Bronchial epithelial cell (primary cell): ENCODE data around the gene FGFR3. TPM values are rescaled to one million over a fixed set of nuclear protein-coding genes. Genes with fewer than 3 reads are reported as not detected.
"Not testable (repeated sequence)": the region's sequence is repeated elsewhere in the genome, so short reads cannot be mapped to it uniquely, and the experiment has no call there.

ENCODE experiments used
- DNase-seq: peaks from one replicate; pipeline ENCODE4 v3.0.0-alpha.2; 2010; ENCODE audit warnings: low read depth
- FAIRE-seq: peaks from 2 replicates; lab custom pipeline; 2011; peaks lifted over from hg19 to GRCh38; lab: Jason Lieb, UNC
- H3K27me3 ChIP-seq: 2 replicates; pipeline ENCODE4 v1.5.1; 2011; ENCODE audit warnings: low read length; ENCODE audit not compliant: control insufficient read depth, insufficient read depth
- H3K36me3 ChIP-seq: 2 replicates; pipeline ENCODE4 v1.5.1; 2011; ENCODE audit warnings: low read length; ENCODE audit not compliant: control insufficient read depth, insufficient read depth
- H3K4me3 ChIP-seq: 2 replicates; pipeline ENCODE4 v1.5.1; 2011; ENCODE audit warnings: mild to moderate bottlenecking, low read depth, low read length, control low read depth
- total RNA-seq: library from RNA; depleted of rRNA; stranded (reverse); fragments of >200 nt; gene quantifications from 2 replicates; pipeline ENCODE4 v1.2.1, GENCODE V29; 2014
- TF ChIP-seq, protein P1 (sequence below): IDR thresholded peaks from 2 replicates; pipeline ENCODE4 v1.5.1; 2011; ENCODE audit warnings: mild to moderate bottlenecking, moderate library complexity, low read length, control low read depth, inconsistent platforms; ENCODE audit not compliant: insufficient read depth, severe bottlenecking

FGFR3 gene
- total RNA-seq, 1 donor from 2014 or later, result 29.0 TPM

GRCh38 chr4:1841887-1842210 is 48.8 kb downstream of the FGFR3 start:
- no peak overlapping the region for H3K4me3 ChIP-seq
- TF ChIP-seq, protein P1, sequence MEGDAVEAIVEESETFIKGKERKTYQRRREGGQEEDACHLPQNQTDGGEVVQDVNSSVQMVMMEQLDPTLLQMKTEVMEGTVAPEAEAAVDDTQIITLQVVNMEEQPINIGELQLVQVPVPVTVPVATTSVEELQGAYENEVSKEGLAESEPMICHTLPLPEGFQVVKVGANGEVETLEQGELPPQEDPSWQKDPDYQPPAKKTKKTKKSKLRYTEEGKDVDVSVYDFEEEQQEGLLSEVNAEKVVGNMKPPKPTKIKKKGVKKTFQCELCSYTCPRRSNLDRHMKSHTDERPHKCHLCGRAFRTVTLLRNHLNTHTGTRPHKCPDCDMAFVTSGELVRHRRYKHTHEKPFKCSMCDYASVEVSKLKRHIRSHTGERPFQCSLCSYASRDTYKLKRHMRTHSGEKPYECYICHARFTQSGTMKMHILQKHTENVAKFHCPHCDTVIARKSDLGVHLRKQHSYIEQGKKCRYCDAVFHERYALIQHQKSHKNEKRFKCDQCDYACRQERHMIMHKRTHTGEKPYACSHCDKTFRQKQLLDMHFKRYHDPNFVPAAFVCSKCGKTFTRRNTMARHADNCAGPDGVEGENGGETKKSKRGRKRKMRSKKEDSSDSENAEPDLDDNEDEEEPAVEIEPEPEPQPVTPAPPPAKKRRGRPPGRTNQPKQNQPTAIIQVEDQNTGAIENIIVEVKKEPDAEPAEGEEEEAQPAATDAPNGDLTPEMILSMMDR, result no peak
- no peak for DNase-seq
- H3K36me3 ChIP-seq, result peaks cover 30% of the 10 kb centered on the region
- FAIRE-seq, result no peak
- H3K27me3 ChIP-seq, result no peaks in the 10 kb centered on the region

DNA sequence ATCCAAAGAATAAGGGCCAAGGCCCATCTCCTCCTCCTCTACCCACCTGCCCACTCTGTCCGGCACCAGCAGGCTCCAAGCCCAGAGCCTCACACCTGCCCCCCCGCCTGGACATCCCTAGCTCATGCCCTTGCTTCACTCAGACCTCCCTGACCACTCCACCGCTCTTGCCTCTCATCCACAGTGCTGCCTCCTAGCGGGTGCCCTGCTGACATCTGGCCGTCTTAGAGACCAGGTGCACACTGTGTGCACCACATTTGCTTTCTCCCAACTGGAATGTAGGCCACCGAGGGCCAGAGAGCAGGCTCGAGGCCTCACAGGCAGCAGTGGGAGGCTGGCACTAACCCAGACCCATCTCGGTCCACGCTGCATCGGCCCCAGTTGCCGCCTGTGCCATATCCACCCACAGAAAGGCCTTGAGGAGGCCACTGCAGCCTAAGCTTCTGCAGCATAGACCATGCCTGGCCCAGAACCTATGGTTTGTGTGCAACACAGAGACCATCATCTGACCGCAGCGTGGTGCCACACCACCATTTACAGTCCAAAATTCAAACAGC is 49.3 kb downstream of the FGFR3 start:
- TF ChIP-seq, protein P1, result no peak
- DNase-seq (no peak), FAIRE-seq (no peak)
- Histone ChIP-seq H3K4me3 (no peak overlapping the region), H3K36me3 (peaks cover 32% of the 10 kb centered on the region), H3K27me3 (no peaks in the 10 kb centered on the region)

DNA sequence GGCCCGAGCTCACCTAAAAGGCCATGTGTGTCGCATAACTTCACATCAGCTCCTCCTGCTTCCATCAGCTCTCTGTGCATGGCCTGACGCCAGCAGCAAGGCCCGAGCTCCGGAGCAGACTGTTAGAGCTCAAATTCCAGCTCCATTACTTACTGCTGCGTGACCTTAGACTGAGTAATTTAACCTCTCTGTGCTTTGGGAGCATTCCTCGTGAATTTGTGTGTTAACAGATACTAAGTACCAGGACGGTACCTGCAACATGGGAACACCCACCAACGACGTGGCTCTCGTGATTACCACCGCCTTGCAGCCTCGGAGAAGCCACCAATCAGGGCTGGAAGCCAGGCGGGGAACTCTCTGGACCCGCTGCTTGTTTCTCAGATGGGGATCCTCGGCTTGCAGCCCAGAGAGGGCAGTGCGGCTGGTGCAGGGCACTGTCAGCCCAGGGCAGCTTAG is 49.9 kb downstream of the FGFR3 start:
- DNase-seq, result no peak
- peaks cover 32% of the 10 kb centered on the region for H3K36me3 ChIP-seq
- no peak for FAIRE-seq

DNA sequence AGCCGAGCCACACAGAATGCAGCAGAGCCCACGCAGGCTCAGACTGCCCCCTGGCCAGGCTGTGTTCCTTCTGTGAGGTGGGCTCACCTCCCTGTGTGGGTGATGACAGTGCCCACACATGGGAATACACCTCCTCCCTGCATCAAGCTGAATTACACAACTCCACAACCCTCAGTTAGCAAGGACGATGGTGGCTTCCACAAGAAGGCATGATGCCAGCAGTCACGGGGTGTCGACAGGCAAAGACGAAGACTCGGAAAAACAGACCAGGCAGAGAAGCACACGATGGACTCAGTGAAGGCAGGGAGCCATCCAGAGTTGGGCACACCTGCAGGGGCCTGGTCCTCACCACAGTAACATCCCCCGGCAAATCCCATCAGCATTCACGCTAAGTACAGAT is 50.8 kb downstream of the FGFR3 start:
- no peaks in the 10 kb centered on the region for H3K27me3 ChIP-seq
- no peak for FAIRE-seq
- TF ChIP-seq, protein P1, result no peak
- no peak overlapping the region for H3K4me3 ChIP-seq
- peaks cover 28% of the 10 kb centered on the region for H3K36me3 ChIP-seq
- DNase-seq, result no peak

More for the DNA sequence above, 49.9 kb downstream of the FGFR3 start:
- H3K4me3 ChIP-seq, result no peak overlapping the region
- TF ChIP-seq, protein P1, result no peak
- no peaks in the 10 kb centered on the region for H3K27me3 ChIP-seq

DNA sequence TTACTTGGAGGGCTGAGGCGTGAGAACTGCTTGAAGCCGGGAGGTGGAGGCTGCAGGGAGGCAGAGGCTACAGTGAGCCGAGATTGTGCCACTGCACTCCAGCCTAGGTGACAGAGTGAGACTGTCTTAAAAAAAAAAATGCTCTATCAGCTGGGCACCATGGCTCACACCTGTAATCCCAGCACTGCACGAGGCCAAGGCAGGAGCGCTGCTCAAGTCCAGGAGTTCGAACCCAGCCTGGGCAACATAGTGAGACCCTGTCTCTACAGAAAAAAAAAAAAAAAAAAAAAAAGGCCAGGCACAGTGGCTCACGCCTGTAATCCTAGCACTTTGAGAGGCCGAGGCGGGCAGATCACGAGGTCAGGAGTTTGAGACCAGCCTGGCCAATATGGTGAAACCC is 51.5 kb downstream of the FGFR3 start:
- not testable (repeated sequence) for FAIRE-seq, H3K4me3 ChIP-seq, DNase-seq, H3K27me3 ChIP-seq
- peaks cover 22% of the 10 kb centered on the region for H3K36me3 ChIP-seq

DNA sequence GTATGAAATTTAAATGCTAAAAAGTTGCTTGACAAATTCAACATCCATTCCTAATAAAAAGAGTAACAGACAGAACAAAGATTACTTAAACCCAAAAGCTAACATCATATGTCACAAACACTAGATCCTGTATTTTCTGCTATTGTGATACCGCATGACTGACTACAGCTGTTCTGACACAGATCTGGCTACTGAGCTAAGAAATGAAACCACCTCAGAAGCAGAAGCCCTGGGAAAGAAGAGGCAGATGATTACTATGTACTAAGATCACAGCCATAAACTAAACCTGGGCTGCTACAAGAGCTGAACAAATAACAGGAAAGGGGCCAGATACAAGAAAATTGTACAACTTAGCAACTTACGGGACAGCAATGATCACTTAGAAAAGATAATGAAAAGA is 53.5 kb downstream of the FGFR3 start:
- DNase-seq (no peak), FAIRE-seq (no peak)
- Histone ChIP-seq H3K4me3 (no peak overlapping the region), H3K36me3 (peaks cover 18% of the 10 kb centered on the region), H3K27me3 (no peaks in the 10 kb centered on the region)
- TF ChIP-seq, protein P1, result no peak
